Fibroblast of skin of scalp (primary cell): ENCODE data around the gene TSSC4. TPM values are rescaled to one million over a fixed set of nuclear protein-coding genes. Genes with fewer than 3 reads are reported as not detected.
"Not testable (repeated sequence)": the region's sequence is repeated elsewhere in the genome, so short reads cannot be mapped to it uniquely, and the experiment has no call there.

Experiments used
- DNase-seq: peaks from one replicate; pipeline ENCODE4 v3.0.0-alpha.2; 2013
- polyA plus RNA-seq, 2 experiments: library from polyadenylated mRNA; unstranded; fragments of 120-200 nt; gene quantifications; one replicate each; pipeline ENCODE4 v1.2.1, GENCODE V29; 2013; ENCODE audit not compliant: insufficient read length in 2 of 2

Gene TSSC4
- polyA plus RNA-seq (2013, experiment 1 of 2; ENCODE audit: insufficient read length): 39.2 TPM
- polyA plus RNA-seq (2013, experiment 2 of 2; ENCODE audit: insufficient read length): 37.3 TPM

GRCh38 chr11:2400069-2400761, at the start of gene TSSC4:
Gene TSSC4 (plus strand): TSS chr11:2400750. CDS start chr11:2402634, 1,884 bp downstream.
- peak; percentile 100 for DNase-seq

- DNase-seq: no peak
Observed at GRCh38 chr11:2351701-2352100, 48.8 kb upstream of the TSSC4 start.

- no peak for DNase-seq
Observed at GRCh38 chr11:2352420-2352819, 48.1 kb upstream of the TSSC4 start.

GRCh38 chr11:2355000-2355644, 45.4 kb upstream of the TSSC4 start:
- no peak for DNase-seq

GRCh38 chr11:2357246-2357645, 43.3 kb upstream of the TSSC4 start:
- no peak for DNase-seq

GRCh38 chr11:2357651-2358050, 42.9 kb upstream of the TSSC4 start:
- DNase-seq: not testable (repeated sequence)

- DNase-seq: no peak
Observed at GRCh38 chr11:2358754-2359442, 41.7 kb upstream of the TSSC4 start.

- DNase-seq: no peak
Observed at GRCh38 chr11:2359557-2359956, 41.0 kb upstream of the TSSC4 start.

GRCh38 chr11:2360081-2360642, 40.4 kb upstream of the TSSC4 start:
- no peak for DNase-seq

- DNase-seq: no peak
Observed at GRCh38 chr11:2361565-2361964, 39.0 kb upstream of the TSSC4 start.

GRCh38 chr11:2362414-2362813, 38.1 kb upstream of the TSSC4 start:
- no peak for DNase-seq

- no peak for DNase-seq
Observed at GRCh38 chr11:2363130-2363529, 37.4 kb upstream of the TSSC4 start.

GRCh38 chr11:2363577-2364370, 36.8 kb upstream of the TSSC4 start:
- no peak for DNase-seq

- DNase-seq: not testable (repeated sequence)
Observed at GRCh38 chr11:2364386-2364785, 36.2 kb upstream of the TSSC4 start.

- no peak for DNase-seq
Observed at GRCh38 chr11:2365571-2366210, 34.9 kb upstream of the TSSC4 start.

GRCh38 chr11:2366276-2366675, 34.3 kb upstream of the TSSC4 start:
- no peak for DNase-seq

- DNase-seq: no peak
Observed at GRCh38 chr11:2366733-2367132, 33.8 kb upstream of the TSSC4 start.

- DNase-seq: no peak
Observed at GRCh38 chr11:2367266-2368160, 33.0 kb upstream of the TSSC4 start.

GRCh38 chr11:2368178-2368850, 32.2 kb upstream of the TSSC4 start:
- no peak for DNase-seq

- no peak for DNase-seq
Observed at GRCh38 chr11:2368851-2369180, 31.7 kb upstream of the TSSC4 start.
